HEK293 (cell line): ENCODE results near the gene NDFIP2.

Experiments used
- REST ChIP-seq: fragments of 450-650 bp; formaldehyde crosslinking; IDR thresholded peaks from 2 replicates; pipeline ENCODE4 v1.5.1; 2016; ENCODE audit warnings: missing biosample characterization, missing genetic modification characterization
- ZNF24 ChIP-seq: fragments of 450-650 bp; formaldehyde crosslinking; IDR thresholded peaks from 2 replicates; pipeline ENCODE4 v1.5.1; 2016; ENCODE audit warnings: missing biosample characterization, missing genetic modification characterization
- ZNF558 ChIP-seq: fragments of 450-650 bp; formaldehyde crosslinking; IDR thresholded peaks from 2 replicates; pipeline ENCODE4 v1.5.1; 2016; ENCODE audit warnings: missing biosample characterization, missing genetic modification characterization
- TF ChIP-seq, protein P1 (sequence below): IDR thresholded peaks from 2 replicates; pipeline ENCODE4 v1.6.1; 2011; ENCODE audit warnings: mild to moderate bottlenecking, low read depth, low read length, borderline replicate concordance

DNA sequence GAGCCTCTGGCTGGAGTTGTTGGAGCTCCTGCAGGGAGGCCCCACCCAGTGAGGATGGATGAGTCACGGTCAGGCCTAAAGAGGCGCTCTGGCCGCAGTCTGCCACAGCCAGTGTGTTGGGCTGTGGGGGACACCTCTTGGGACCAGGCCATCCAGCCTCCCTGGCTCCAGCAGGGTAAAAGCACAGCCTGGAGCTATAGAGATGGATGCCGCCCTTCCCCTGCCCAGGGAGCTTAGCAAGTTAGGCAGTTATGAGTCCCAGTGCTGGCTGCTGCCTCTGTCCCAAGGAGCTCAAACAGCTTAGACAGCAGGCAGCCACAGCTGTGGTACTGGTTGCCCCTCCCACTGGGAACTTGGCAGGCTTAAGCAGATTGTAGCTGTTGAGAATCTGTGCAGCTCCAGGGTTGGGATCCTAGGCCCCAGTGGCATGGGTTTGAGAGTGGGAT, 100.9 kb downstream of the NDFIP2 start:
- TF ChIP-seq REST (no peak), ZNF558 (tag by site-specific recombination) (no peak), ZNF24 (tag by site-specific recombination) (no peak)
- TF ChIP-seq, protein P1, sequence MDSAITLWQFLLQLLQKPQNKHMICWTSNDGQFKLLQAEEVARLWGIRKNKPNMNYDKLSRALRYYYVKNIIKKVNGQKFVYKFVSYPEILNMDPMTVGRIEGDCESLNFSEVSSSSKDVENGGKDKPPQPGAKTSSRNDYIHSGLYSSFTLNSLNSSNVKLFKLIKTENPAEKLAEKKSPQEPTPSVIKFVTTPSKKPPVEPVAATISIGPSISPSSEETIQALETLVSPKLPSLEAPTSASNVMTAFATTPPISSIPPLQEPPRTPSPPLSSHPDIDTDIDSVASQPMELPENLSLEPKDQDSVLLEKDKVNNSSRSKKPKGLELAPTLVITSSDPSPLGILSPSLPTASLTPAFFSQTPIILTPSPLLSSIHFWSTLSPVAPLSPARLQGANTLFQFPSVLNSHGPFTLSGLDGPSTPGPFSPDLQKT: no peak
